Measurements from ENCODE around the gene CLSTN3. TPM values are rescaled to one million over a fixed set of nuclear protein-coding genes. Genes with fewer than 3 reads are reported as not detected.

Gene CLSTN3
- total RNA-seq, 1 donor from 2014 or later = 134 TPM

DNA sequence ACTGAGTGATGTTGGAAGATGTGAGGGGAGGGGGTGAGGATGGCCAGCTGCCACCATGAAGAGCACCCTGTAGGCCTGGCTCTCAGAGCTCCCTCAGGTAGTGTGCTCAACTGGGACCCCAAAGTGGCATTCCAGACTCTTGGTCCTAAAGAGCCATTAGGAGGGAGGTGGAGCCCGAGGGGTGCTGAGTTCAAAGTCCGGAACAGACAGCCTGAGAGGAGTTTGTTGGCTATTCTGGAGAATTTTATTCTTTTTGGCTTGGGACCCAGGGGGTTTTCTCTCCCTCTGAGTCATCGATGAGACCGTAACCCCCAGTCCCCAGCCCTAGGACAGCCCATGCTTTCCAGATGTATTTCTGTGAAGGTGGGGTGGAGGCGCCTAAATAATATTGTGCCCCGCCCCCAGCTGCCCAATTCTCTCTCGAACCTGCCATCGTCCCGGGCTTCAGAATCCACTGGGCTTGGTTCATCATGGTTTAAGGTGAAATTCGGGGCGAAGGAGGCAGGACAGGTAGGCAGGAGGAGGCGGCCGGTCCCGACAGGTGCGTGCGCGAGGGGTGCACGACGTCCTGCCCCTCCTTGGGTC lies 792 bp upstream of the CLSTN3 start:
- H3K4me1 Mint-ChIP-seq (ENCODE audit: unreplicated experiment) = peaks cover 38% of the 10 kb centered on the region
- H3K27me3 Mint-ChIP-seq (ENCODE audit: unreplicated experiment) = peaks cover 17% of the 10 kb centered on the region
- peaks cover 16% of the 10 kb centered on the region for H3K36me3 Mint-ChIP-seq (ENCODE audit: low read depth, unreplicated experiment)
- no peak for DNase-seq (ENCODE audit: low spot score)
- no peaks in the 10 kb centered on the region for H3K9me3 Mint-ChIP-seq (ENCODE audit: unreplicated experiment)
- no peak overlapping the region for H3K27ac Mint-ChIP-seq (ENCODE audit: unreplicated experiment)
- TF ChIP-seq, protein P1, sequence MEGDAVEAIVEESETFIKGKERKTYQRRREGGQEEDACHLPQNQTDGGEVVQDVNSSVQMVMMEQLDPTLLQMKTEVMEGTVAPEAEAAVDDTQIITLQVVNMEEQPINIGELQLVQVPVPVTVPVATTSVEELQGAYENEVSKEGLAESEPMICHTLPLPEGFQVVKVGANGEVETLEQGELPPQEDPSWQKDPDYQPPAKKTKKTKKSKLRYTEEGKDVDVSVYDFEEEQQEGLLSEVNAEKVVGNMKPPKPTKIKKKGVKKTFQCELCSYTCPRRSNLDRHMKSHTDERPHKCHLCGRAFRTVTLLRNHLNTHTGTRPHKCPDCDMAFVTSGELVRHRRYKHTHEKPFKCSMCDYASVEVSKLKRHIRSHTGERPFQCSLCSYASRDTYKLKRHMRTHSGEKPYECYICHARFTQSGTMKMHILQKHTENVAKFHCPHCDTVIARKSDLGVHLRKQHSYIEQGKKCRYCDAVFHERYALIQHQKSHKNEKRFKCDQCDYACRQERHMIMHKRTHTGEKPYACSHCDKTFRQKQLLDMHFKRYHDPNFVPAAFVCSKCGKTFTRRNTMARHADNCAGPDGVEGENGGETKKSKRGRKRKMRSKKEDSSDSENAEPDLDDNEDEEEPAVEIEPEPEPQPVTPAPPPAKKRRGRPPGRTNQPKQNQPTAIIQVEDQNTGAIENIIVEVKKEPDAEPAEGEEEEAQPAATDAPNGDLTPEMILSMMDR (IDR thresholded peaks at IDR 0.05; ENCODE audit: unreplicated experiment) = no peak
- peak overlapping the region; percentile 97 for H3K4me3 Mint-ChIP-seq (ENCODE audit: unreplicated experiment)

DNA sequence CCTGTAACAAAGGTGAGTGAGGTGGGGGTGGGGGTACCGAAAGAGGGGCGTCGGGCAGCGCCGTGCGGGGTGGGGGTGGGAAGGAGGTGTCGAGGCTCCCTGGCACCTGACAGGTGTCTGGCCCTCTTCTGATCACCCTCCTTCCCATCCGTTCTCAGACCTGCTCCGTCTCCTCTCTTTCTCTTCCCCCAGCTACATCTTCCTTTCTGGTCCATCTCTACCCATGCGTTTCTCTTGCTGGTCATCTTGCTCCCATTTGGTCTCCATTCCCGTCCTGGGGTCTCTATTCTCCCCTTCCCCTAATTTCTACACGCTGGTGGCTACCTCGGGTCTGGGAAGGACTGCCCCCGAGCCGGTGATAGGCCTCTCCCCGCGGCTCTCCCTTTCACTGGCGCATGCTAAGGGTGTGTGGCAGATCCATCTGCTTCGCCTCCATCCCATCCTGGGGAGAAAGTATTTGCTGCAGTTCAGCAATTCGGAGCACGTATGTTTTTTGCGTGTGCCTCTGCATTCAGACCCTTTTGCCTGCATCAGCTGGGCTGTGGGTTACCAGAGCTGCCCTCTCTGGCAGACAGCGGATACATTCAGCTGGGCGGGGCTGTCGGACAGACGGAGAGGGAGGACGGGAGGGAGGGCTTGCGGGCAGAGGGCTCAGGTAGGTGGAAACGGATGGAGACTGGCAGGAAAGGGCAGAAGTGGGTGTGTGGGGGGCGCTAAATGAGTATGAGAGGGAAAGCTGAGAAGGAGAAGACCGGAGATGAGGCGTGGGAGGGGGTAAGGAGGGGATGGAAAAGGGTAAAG lies 730 bp downstream of the CLSTN3 start:
- Mint-ChIP-seq H3K36me3 (ENCODE audit: low read depth, unreplicated experiment) (peaks cover 32% of the 10 kb centered on the region), H3K4me3 (ENCODE audit: unreplicated experiment) (peak overlapping the region; percentile 97), H3K4me1 (ENCODE audit: unreplicated experiment) (peaks cover 38% of the 10 kb centered on the region), H3K9me3 (ENCODE audit: unreplicated experiment) (no peaks in the 10 kb centered on the region), H3K27ac (ENCODE audit: unreplicated experiment) (peak overlapping the region; percentile 90), H3K27me3 (ENCODE audit: unreplicated experiment) (peaks cover 15% of the 10 kb centered on the region)
- DNase-seq (ENCODE audit: low spot score) = peak; percentile 62
- TF ChIP-seq, protein P1 (IDR thresholded peaks at IDR 0.05; ENCODE audit: unreplicated experiment) = no peak

DNA sequence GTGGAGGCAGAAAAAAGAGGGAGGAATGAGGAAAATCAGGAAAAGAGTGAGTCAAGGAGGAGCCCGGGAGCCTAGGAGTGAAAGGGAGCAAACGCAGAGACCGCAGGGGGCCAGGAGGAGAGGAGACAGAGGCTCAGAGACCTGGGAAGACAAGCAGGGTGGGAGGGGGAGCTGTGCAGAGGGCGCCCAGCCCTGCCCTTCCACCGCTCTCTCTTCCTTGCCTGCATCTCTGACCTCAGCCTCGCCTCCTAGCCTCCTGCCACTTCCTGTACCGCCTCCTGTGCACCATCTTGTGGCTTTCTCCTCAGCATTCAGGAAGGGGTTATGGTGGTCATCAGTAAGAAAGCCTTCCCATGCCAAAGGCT lies 1.3 kb downstream of the CLSTN3 start:
- DNase-seq (ENCODE audit: low spot score) = peak; percentile 18
- H3K27ac Mint-ChIP-seq (ENCODE audit: unreplicated experiment) = peak overlapping the region; percentile 85

DNA sequence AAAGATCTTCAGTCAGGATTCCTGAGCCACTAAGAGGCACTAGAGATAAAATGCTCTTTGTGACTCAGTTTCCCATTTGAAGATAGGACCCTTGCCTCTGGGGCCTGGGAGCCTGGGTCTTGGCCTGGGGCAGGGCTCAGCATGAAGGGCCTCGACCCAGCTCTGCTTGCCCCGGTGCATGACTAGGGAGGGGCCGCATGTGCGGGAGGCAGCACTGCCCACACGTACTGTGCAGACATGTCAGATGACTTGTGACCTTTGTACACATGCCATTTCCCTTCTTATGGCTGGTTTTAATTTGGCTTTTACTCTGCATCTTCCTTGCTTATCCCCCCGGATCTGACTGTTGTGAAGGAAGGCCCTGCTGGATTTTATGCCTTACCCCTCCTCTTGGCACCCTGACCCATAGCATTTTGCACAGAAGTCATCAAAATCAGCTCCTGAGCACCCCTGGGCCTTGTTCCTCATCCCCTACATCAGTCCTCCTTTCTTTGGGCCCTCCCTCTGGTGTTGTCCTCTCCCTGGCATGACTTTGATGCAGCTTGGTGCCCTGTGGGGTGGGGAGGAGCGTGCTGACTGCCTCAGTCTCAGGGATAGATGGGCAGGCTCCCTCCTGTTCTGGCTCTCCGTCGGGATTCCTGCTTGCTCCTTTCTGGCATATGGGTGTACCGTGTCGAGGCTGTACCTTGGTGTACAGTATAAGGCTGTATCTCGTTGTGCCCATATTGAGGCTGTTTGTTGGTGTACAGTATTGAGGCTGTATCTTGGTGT lies 4.4 kb downstream of the CLSTN3 start:
- no peak for DNase-seq (ENCODE audit: low spot score)
- Mint-ChIP-seq H3K27ac (ENCODE audit: unreplicated experiment) (peak overlapping the region; percentile 50), H3K4me3 (ENCODE audit: unreplicated experiment) (peak overlapping the region; percentile 77), H3K36me3 (ENCODE audit: low read depth, unreplicated experiment) (peaks cover 50% of the 10 kb centered on the region), H3K9me3 (ENCODE audit: unreplicated experiment) (no peaks in the 10 kb centered on the region), H3K27me3 (ENCODE audit: unreplicated experiment) (peaks cover 18% of the 10 kb centered on the region), H3K4me1 (ENCODE audit: unreplicated experiment) (peaks cover 20% of the 10 kb centered on the region)
- TF ChIP-seq, protein P1 (IDR thresholded peaks at IDR 0.05; ENCODE audit: unreplicated experiment) = no peak

More for the DNA sequence above, 1.3 kb downstream of the CLSTN3 start:
- Mint-ChIP-seq H3K36me3 (ENCODE audit: low read depth, unreplicated experiment) (peaks cover 37% of the 10 kb centered on the region), H3K27me3 (ENCODE audit: unreplicated experiment) (peaks cover 18% of the 10 kb centered on the region), H3K4me3 (ENCODE audit: unreplicated experiment) (peak overlapping the region; percentile 97), H3K4me1 (ENCODE audit: unreplicated experiment) (peaks cover 38% of the 10 kb centered on the region), H3K9me3 (ENCODE audit: unreplicated experiment) (no peaks in the 10 kb centered on the region)
- TF ChIP-seq, protein P1 (IDR thresholded peaks at IDR 0.05; ENCODE audit: unreplicated experiment) = no peak
